ENCODE results near the gene VAMP8.
"Not testable (repeated sequence)": the region's sequence is repeated elsewhere in the genome, so short reads cannot be mapped to it uniquely, and the experiment has no call there.

The VAMP8 gene

DNA sequence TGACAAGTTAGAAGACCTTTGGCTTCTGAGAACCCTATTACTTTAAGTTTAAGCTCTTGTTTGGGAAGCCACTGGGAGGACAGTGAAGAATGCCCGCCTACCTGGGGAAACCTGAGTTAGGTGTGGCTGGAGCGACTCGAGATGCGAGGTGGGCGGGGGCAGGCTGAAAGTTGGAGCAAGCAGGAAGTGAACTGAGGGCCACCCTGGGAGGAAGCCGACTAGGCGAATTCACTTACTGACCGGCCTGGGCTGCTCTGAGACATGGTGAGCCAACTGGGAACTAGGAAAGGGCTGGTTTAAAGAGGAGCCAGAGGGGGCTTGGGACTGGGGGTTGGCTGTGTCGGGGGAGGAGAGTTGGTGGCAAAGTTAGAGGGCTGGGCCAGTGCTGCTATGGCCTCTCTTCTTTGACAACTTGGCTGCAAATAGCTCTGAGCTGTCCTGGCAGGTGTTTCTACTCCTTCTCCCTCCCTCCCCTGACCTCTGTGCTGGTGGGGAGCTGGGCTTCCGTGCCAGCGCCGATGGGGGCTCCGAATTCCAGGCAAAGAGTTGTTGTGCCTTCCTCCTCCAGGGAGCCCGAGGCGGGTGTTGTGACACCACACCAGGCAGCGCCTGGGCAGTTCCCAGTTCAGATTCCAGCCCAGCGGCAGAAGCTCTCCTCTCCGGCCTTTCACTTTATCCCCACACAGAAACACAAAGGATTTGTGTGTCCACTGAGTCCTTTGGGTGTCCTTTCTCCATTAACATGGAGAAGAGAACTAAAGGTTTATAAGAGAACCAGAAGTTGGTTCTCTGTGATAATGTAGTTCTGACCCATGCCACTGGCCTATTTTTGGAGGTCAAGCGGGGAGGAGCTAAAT lies at the start of gene VAMP8:
VAMP8 (plus strand) TSS at position 201 of the 857 bp plus-strand sequence; CDS start at position 262, 61 bp downstream.
- DNase-seq (ENCODE audit: low read depth): no peak

DNA sequence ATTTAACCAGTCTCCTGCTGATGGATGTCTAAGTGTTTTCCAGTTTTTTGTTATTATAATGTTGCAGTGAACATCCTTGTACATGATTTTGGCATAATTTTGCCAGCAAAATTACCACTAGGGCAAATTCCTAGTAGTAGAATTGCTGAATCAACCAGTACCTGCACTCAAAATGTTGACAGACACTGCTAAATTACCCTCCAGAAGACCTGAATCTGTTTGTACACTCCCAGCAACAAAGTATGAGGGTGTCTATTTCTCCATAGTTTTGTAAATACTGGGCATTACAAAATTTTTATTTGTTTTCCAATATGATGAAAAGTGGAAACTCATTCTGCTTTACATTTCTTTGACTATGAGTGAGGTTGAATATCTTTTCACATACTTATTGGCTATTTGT lies 49.6 kb upstream of the VAMP8 start:
- DNase-seq (ENCODE audit: low read depth): no peak

DNA sequence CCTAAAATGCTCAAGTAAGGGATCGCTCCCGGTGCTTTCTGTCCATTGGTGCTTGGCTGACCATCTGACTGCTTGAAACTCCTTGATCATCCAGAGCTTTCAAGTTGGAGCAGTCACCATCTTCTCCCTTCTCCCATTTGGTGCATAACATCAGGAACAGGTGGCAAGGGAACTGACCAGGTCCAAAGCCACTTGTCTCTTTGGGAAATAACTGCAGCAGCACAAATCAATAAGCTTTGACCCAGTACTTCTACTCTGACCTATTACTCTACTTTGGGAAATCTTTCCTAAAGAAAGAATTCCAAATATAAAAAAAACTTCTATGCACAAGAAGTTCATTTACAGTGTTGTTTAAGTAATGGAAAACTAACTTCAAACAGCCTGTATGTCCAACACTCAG lies 49.0 kb upstream of the VAMP8 start:
- no peak for DNase-seq (ENCODE audit: low read depth)

DNA sequence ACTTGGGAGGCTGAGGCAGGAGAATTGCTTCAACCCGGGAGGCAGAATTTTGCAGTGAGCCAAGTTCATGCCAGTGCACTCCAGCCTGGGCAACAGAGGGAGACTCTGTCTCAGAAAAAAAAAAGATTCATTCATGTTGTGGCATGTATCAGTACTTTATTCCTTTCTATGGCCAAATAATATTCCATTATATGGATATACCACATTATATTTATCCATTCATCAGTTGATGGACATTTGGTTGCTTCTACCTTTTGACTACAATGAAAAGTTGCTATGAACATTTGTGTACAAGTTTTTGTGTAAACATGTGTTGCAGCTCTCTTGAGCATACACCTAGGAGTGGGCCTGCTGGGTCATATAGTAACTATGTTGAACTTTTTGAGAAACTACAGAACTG lies 47.6 kb upstream of the VAMP8 start:
- no peak for DNase-seq (ENCODE audit: low read depth)

DNA sequence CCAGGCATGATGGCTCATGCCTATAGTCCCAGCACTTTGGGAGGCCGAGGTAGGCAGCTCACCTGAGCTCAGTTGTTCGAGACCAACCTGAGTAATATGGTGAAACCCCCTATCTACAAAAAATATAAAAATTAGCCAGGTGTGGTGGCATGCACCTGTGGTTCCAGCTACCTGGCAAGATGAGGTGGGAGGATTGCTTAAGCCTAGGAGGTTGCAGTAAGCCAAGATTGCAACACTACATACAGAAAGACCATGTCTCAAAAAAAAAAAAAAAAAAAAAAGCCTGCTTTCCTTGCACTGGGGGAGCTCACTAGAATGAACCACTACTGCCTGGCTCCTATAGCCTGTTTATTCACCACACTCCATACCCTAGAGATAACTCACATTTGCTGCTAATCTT lies 45.8 kb upstream of the VAMP8 start:
- DNase-seq (ENCODE audit: low read depth): no peak

DNA sequence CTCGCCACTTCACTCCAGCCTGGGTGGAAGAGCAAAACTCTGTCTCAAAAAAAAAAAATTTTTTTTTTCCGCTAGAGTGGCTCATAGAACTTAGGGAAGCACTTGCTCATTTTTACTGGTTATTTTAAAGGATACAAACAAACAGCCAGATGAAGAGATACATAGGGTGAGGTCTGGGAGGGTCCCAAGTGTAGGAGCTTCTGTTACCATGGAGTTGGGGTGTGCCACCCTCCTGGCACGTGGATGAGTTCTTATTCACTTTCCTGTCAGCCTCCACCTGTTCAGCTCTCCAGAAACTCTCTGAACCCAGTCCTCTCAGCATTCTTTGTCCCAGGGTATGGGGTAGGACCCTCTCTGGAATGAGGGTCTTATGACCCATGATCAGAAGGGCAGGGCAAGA lies 43.3 kb upstream of the VAMP8 start:
- DNase-seq (ENCODE audit: low read depth): no peak

DNA sequence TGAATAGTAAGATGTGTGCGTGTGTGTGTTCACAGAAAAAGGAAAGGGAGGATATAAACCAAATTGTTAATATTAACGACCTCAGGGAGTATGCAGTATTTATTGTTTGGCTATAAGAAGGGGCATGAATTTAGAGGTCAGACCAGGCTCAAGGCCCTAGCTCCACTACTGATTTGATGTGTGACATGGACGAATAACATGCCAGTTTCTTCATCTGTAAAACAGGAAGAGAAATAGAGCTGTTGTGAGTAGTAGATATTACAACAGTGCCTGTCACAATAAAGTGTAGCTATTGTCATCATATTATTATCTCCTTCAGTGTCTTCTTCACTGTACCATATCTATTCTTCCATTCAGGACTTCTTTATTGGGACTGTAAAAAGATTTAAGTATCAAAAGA lies 42.5 kb upstream of the VAMP8 start:
- DNase-seq (ENCODE audit: low read depth): no peak

DNA sequence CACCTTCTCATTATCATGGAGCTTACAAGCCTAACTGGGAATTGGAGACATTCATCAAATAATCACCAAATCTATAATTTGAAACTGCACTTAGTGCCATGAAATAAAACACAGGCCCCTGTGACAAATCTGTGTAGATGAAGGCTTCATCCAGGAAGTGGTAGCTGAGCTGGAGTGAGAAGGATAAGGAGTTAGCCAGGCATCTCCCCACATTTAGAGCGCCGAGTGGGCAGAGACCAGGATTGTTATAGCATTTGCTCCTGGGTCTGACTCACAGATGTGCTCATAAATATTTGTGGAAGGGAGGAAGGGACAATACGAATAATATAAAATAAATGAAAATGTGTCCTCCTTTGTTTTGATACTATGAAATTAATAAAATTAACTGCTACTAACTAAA lies 40.9 kb upstream of the VAMP8 start:
- peak; percentile 59 for DNase-seq (ENCODE audit: low read depth)

DNA sequence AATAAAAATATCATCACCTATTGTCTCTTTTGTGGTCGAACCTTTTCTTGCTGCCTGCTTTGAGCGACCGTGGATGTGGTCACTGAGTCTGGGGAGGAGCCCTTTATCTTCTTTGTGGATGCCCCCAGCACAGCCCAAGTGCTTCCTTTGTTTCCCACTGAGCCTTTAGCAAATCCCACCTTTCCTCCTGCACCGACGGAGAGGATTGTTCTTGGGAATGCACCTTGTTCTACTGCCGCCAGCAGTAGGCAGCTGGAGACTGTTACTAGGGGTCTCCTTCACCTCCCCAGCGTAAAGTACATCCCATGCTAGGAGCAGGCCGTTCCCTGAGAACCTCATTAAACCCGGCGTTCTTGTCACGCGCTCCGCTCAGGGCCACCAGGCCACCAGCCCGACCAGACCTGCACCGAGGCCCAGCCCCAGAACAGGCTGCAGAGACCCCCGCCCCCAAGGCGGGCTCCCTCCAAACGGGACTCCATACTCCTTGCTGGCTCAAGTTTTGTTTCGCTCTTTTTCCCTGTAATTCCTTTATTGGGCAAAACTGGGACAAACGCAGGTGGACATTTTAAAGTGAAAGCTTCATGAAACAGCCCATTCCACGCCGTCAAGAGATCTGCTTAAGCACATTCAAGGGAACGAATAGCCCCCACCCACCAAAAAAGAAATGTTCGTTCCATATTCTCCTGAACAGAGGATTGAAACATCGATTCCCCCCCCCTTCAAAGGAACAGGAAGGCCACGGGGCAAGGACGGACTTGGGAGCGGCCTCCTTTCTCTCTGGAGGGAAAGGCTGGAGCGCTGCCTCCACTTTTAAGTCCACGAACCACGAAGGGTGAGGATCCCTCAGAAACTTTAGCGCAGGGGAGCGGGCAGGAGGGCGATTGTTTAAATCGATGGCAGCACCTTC lies 39.5 kb upstream of the VAMP8 start:
- no peak for DNase-seq (ENCODE audit: low read depth)

DNA sequence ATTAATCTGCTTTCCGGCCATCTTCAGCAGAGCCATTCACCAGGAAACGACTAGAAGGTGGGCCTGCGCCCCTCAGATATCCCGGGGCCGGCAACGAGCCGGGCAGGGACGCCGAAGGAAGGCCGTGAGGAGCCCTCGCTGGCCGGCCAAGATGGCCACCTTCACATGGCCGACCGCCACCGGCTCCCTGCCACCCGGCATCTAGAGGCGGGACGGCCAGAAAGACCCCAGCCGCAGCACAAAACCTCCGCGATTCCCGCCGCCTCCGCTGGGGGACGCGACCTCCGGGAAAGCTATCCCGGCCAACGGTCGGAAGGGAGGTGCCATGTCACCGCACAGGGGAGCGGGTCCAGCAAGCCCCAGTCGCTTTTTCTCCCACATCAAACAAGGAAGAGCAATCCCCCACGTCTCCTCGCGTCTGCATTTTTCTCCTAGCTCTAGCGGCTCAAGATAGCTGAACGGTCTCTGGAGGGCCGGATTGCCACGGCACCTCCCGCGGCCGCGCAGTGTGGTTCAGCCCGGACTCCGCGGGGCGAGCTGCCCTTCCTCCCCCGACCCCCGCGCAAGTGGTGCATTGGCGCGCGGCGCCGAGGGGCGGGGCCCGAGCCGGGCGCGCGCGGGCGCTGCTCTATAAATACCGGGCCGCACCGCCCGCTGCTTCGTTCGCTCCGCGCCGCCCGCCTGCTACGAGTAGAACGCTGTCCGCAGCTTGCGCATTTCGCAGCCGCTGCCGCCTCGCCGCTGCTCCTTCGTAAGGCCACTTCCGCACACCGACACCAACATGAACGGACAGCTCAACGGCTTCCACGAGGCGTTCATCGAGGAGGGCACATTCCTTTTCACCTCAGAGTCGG lies 38.7 kb upstream of the VAMP8 start, which contains the start of gene MAT2A:
MAT2A (plus strand) TSS at position 662 of the 854 bp plus-strand sequence; CDS start at position 782, 120 bp downstream.
- DNase-seq (ENCODE audit: low read depth): peak; percentile 58

DNA sequence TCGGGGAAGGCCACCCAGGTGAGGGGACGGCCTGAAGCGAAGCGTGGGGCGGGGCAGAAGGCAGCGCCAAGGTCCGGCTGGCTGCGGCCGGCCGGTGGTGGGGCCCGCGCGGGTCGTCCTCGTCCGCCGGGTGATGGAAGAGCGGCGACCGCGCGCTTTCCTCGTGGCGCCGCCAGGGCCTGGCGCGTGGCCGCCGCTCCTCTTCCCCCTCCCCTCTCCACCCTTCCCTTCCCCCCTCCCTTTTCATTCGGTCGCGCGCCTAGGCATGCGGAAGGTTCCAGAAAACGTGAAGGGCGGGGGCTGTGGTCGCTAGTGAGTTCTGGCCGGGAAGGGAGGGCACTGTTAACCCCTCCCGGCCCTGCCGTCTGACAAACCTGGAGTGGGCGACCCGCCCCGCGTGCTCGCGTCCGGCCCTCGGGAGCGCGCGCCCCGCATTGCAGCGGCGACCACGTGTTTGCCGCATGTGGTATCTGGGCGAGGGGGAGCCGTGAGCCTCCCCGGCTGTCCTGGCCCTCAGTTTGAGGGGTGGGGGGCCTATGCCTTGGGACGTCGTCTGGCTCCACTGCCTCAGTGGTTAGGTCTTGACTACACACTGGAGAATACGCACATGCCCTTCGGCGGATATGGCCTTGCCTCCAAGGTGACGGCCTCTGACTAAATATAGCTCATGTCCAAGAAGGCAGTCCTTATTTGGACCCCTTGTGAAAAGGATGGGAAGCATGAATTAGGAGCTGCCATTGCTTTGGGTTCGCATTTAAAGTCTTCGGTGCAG lies 37.8 kb upstream of the VAMP8 start:
- no peak for DNase-seq (ENCODE audit: low read depth)

DNA sequence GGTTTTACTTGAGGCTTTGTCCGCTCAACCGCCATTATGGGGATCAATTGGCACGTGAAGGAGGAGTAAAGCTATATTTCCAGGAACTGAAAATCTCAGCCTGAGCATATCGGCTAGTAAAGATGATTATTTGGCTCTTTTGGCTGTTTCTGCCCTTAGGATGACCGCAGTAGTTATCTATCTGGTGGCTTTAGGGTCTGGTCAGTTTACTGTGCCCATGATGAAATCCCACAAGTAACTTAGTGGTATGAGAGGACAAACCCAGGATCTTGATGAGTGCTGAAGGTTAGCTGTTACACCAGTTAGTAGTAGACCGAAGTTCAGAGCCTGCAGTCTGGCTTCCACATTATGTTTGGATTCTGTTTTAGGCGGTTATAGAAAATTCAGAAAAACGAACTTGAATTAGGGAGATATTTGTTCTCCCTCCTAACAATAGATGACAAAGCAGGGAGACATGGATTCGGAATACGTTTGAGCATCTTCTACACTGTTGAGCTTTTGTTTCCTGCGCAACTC lies 37.2 kb upstream of the VAMP8 start:
- DNase-seq (ENCODE audit: low read depth): no peak

DNA sequence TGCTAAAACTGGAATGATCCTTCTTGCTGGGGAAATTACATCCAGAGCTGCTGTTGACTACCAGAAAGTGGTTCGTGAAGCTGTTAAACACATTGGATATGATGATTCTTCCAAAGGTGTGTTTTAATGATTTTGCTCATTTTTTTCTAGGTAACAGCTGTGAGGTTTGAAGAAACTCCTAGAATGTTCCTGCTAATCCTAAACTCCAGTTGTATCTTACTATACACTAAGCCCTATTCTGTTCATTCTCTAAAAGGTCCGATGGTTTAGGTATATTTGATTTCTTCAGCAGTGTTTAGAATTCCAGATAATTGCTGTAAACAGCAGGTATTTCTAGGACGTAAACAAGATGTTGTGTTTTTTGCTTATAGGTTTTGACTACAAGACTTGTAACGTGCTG lies 36.1 kb upstream of the VAMP8 start:
- DNase-seq (ENCODE audit: low read depth): no peak

DNA sequence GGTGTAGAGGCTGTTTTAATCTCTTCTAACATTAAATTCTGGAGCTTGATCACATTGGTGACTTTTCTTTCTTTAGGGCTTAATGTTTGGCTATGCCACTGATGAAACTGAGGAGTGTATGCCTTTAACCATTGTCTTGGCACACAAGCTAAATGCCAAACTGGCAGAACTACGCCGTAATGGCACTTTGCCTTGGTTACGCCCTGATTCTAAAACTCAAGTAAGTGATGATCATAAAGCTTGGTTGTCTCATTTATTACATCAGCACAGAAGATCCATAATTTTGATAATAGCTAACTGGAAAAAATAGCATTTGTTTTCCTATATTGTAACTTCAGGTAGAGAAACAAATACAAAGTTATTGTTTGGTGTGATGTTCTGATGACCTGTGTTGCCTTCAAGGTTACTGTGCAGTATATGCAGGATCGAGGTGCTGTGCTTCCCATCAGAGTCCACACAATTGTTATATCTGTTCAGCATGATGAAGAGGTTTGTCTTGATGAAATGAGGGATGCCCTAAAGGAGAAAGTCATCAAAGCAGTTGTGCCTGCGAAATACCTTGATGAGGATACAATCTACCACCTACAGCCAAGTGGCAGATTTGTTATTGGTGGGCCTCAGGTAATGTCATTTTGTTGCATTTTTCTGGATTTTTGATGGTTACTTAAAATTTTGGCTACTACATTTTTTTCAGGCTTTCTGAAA lies 35.5 kb upstream of the VAMP8 start:
- DNase-seq (ENCODE audit: low read depth): no peak

DNA sequence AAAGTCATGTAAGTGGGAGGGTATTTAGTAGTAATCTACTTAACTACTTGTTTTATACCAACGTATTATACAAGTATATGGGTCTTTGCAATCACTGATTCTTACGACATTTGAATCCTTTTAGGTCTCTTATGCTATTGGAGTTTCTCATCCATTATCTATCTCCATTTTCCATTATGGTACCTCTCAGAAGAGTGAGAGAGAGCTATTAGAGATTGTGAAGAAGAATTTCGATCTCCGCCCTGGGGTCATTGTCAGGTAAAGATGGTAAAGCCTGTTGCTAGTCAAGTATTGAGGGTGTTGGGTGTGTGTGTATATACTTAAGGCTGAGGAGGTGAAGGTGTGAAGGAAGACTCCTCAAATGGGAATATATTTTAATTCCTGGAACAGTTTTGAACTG lies 34.6 kb upstream of the VAMP8 start:
- no peak for DNase-seq (ENCODE audit: low read depth)

DNA sequence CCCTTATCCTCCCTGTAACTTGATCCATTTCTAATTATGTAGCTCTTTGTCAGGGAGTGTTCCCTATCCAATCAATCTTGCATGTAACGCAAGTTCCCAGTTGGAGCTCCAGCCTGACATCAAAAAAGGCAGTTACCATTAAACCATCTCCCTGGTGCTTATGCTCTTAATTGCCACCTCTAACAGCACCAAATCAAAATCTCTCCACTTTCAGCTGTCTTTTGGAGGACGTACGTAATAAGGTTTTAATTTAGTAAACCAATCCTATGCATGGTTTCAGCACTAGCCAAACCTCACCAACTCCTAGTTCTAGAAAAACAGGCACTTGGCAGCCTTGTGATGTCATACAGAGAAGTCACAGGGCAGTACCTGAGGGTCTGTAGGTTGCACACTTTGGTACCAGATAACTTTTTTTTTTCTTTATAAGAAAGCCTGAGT lies 33.1 kb upstream of the VAMP8 start:
- not testable (repeated sequence) for DNase-seq (ENCODE audit: low read depth)

DNA sequence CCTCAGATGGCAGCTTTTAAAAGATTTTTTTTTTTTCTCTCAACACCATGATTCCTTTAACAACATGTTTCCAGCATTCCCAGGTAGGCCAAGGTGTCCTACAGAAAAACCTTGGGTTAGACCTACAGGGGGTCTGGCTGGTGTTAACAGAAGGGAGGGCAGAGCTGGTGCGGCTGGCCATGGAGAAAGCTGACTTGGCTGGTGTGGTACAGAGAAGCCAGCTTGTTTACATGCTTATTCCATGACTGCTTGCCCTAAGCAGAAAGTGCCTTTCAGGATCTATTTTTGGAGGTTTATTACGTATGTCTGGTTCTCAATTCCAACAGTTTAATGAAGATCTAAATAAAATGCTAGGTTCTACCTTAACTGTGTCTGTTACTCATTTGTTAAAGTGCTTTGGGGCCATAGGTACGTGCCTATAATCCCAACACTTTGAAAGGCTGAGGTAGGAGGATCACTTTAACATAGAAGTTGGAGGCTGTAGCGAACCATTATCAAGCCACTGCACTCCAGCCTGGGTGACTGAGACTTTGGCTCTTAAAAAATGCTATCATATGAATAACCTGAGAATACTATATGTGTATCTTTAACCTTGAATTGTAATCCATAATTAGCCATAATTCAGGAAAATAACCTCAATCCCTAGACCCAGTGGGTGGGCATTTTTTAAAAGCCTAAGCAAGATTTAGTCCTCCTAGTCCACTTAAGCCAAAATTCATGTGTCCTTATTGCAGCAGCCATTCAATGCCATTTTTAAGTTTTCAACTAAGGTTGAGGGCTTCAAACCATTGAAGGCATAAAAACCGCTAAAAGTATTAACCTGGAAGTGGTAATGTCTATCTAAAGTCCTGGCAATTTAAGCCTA lies 32.2 kb upstream of the VAMP8 start:
- not testable (repeated sequence) for DNase-seq (ENCODE audit: low read depth)

DNA sequence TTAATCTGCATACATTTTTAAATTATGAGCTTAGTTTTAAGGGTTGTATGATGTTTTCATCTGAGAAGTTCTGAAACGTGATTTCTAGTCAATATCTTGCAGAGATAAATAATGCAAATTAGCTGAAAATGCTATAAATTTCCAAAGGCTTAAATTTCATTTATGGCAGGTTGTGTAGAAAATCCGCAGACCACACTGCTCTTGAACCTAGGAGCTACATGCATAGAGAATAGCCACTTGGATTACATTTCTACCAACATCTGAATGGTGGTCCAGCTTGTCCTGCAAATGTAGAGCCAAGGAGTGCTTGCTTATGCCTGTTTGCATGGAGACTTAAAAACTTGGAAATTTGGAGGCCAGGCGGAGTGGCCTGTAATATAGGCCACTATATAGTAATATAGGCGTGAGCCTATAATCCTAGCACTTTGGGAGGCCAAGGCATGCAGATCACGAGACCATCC lies 31.6 kb upstream of the VAMP8 start:
- DNase-seq (ENCODE audit: low read depth): no peak
